Stomach smooth muscle (tissue), 2 donors: ENCODE measurements around the gene LTB4R2.

Source experiments
- H3K27ac ChIP-seq: one replicate; pipeline ENCODE4 v1.7.0; 2013; ENCODE audit warnings: mild to moderate bottlenecking, low read length, inconsistent platforms
- H3K27me3 ChIP-seq, 2 donors: one replicate each; pipeline ENCODE4 v1.7.0; 2013; ENCODE audit warnings: low read length in 2 of 2; ENCODE audit not compliant: insufficient read depth in 2 of 2, control insufficient read depth in 1 of 2
- H3K36me3 ChIP-seq, 2 donors: one replicate each; pipeline ENCODE4 v1.7.0; 2013; ENCODE audit warnings: low read length in 2 of 2; ENCODE audit not compliant: control insufficient read depth in 2 of 2, insufficient read depth in 2 of 2
- H3K4me1 ChIP-seq: one replicate; pipeline ENCODE4 v1.7.0; 2013; ENCODE audit warnings: low read length; ENCODE audit not compliant: control insufficient read depth, insufficient read depth
- H3K4me3 ChIP-seq, 2 donors: one replicate each; pipeline ENCODE4 v1.7.0; 2013; ENCODE audit warnings: low read length in 2 of 2
- H3K9ac ChIP-seq, 2 donors: one replicate each; pipeline ENCODE4 v1.7.0; 2013; ENCODE audit warnings: low read length in 2 of 2, mild to moderate bottlenecking in 1 of 2
- H3K9me3 ChIP-seq, 2 donors: one replicate each; pipeline ENCODE4 v1.7.0; 2013; ENCODE audit warnings: low read length in 2 of 2; ENCODE audit not compliant: control insufficient read depth in 2 of 2
- donor health status: healthy.
- donor health status: Pancreatic carcinoma.

The LTB4R2 gene

GRCh38 chr14:24268225-24268624 is 41.7 kb upstream of the LTB4R2 start:
- Histone ChIP-seq H3K36me3 (peaks cover 4 to 17% of the 10 kb centered on the region in 2 donors), H3K9me3 (no peaks in the 10 kb centered on the region), H3K4me3 (no peak overlapping the region), H3K27me3 (no peaks in the 10 kb centered on the region), H3K9ac (no peak overlapping the region), H3K4me1 (peaks cover 9% of the 10 kb centered on the region), H3K27ac (no peak overlapping the region)

GRCh38 chr14:24269368-24269767 is 40.6 kb upstream of the LTB4R2 start:
- H3K36me3 ChIP-seq = peaks cover 4 to 17% of the 10 kb centered on the region in 2 donors

GRCh38 chr14:24269910-24270536 is 39.9 kb upstream of the LTB4R2 start:
- Histone ChIP-seq H3K27me3 (no peaks in the 10 kb centered on the region), H3K4me1 (peaks cover 9% of the 10 kb centered on the region), H3K9ac (no peak overlapping the region), H3K4me3 (no peak overlapping the region), H3K9me3 (no peaks in the 10 kb centered on the region), H3K27ac (no peak overlapping the region), H3K36me3 (peaks cover 4 to 17% of the 10 kb centered on the region in 2 donors)

More at GRCh38 chr14:24269368-24269767, 40.6 kb upstream of the LTB4R2 start:
- H3K9me3 ChIP-seq = no peaks in the 10 kb centered on the region
- no peaks in the 10 kb centered on the region for H3K27me3 ChIP-seq
- H3K27ac ChIP-seq = no peak overlapping the region
- H3K4me3 ChIP-seq = no peak overlapping the region
- H3K9ac ChIP-seq = no peak overlapping the region
- H3K4me1 ChIP-seq = peaks cover 9% of the 10 kb centered on the region

GRCh38 chr14:24270537-24271133 is 39.3 kb upstream of the LTB4R2 start:
- Histone ChIP-seq H3K4me1 (peaks cover 9% of the 10 kb centered on the region), H3K9ac (peak overlapping the region; percentile 96 to 97), H3K9me3 (no peaks in the 10 kb centered on the region), H3K4me3 (peak overlapping the region; percentile 65 to 94), H3K27me3 (no peaks in the 10 kb centered on the region), H3K27ac (peak overlapping the region; percentile 94), H3K36me3 (peaks cover 4 to 15% of the 10 kb centered on the region in 2 donors)

GRCh38 chr14:24271134-24271833 is 38.7 kb upstream of the LTB4R2 start, which contains the start of gene RABGGTA:
RABGGTA (minus strand) TSS chr14:24271597; CDS start chr14:24271115, 482 bp downstream.
- H3K27ac ChIP-seq = peak within 1 kb of the TSS; percentile 94
- H3K36me3 ChIP-seq = peaks cover 4 to 10% of the 10 kb centered on the region in 2 donors
- peak within 1 kb of the TSS; percentile 96 to 97 for H3K9ac ChIP-seq
- H3K4me1 ChIP-seq = peaks cover 9% of the 10 kb centered on the region
- H3K9me3 ChIP-seq = no peaks in the 10 kb centered on the region
- H3K4me3 ChIP-seq = peak within 1 kb of the TSS; percentile 65 to 94
- no peaks in the 10 kb centered on the region for H3K27me3 ChIP-seq

GRCh38 chr14:24271834-24272263 is 38.1 kb upstream of the LTB4R2 start:
- Histone ChIP-seq H3K36me3 (peaks cover 4 to 7% of the 10 kb centered on the region in 2 donors), H3K4me3 (peak overlapping the region; percentile 65 to 94), H3K4me1 (peaks cover 9% of the 10 kb centered on the region), H3K27ac (peak overlapping the region; percentile 94), H3K27me3 (no peaks in the 10 kb centered on the region), H3K9me3 (no peaks in the 10 kb centered on the region), H3K9ac (peak overlapping the region; percentile 96 to 97)

GRCh38 chr14:24272467-24272866 is 37.5 kb upstream of the LTB4R2 start:
- Histone ChIP-seq H3K27me3 (no peaks in the 10 kb centered on the region), H3K27ac (no peak overlapping the region), H3K9ac (no peak overlapping the region), H3K4me3 (no peak overlapping the region), H3K4me1 (peaks cover 9% of the 10 kb centered on the region), H3K9me3 (no peaks in the 10 kb centered on the region), H3K36me3 (peaks cover 3 to 7% of the 10 kb centered on the region in 2 donors)

GRCh38 chr14:24273422-24273998 is 36.4 kb upstream of the LTB4R2 start:
- H3K27me3 ChIP-seq = no peaks in the 10 kb centered on the region
- peaks cover 0 to 3% of the 10 kb centered on the region in 2 donors for H3K36me3 ChIP-seq
- peaks cover 9% of the 10 kb centered on the region for H3K4me1 ChIP-seq
- H3K4me3 ChIP-seq = no peak overlapping the region
- no peak overlapping the region for H3K9ac ChIP-seq
- no peak overlapping the region for H3K27ac ChIP-seq
- no peaks in the 10 kb centered on the region for H3K9me3 ChIP-seq

GRCh38 chr14:24274101-24274543 is 35.8 kb upstream of the LTB4R2 start:
- no peak overlapping the region for H3K9ac ChIP-seq
- no peaks in the 10 kb centered on the region for H3K36me3 ChIP-seq
- no peak overlapping the region for H3K27ac ChIP-seq
- peaks cover 9% of the 10 kb centered on the region for H3K4me1 ChIP-seq
- no peaks in the 10 kb centered on the region for H3K27me3 ChIP-seq
- H3K9me3 ChIP-seq = no peaks in the 10 kb centered on the region
- H3K4me3 ChIP-seq = no peak overlapping the region

- Histone ChIP-seq H3K36me3 (no peaks in the 10 kb centered on the region), H3K9ac (no peak overlapping the region), H3K4me1 (no peaks in the 10 kb centered on the region), H3K27ac (no peak overlapping the region), H3K27me3 (no peaks in the 10 kb centered on the region), H3K4me3 (no peak overlapping the region), H3K9me3 (no peaks in the 10 kb centered on the region)
Measured at GRCh38 chr14:24277071-24277470, 32.9 kb upstream of the LTB4R2 start.
